ENCODE measurements around the gene EOMES. TPM values are rescaled to one million over a fixed set of nuclear protein-coding genes. Genes with fewer than 3 reads are reported as not detected.
"Not testable (repeated sequence)": the region's sequence is repeated elsewhere in the genome, so short reads cannot be mapped to it uniquely, and the experiment has no call there.

EOMES gene
- total RNA-seq: 0.11 TPM in 1 of 2 replicates, not detected in the other
- polyA plus RNA-seq: 0.34 TPM in 1 of 2 replicates, not detected in the other

GRCh38 chr3:27721717-27722564 is at the start of gene EOMES:
Gene EOMES (minus strand): TSS chr3:27722323. CDS start chr3:27722294, 29 bp downstream.
- TF ChIP-seq CTCF (IDR thresholded peaks at IDR 0.05; ENCODE audit: low read depth, low read length): peak; percentile 16
- DNase-seq (ENCODE audit: low read depth in 1 of 2, low spot score in 1 of 2): peak; percentile 43 to 60
- Histone ChIP-seq H3K27ac (no peak within 1 kb of the TSS), H3K36me3 (no peaks in the 10 kb centered on the region), H3K27me3 (peaks cover 100% of the 10 kb centered on the region), H3K4me1 (ENCODE audit: low read depth) (peaks cover 8% of the 10 kb centered on the region), H3K9me3 (ENCODE audit: low read depth) (no peaks in the 10 kb centered on the region), H3K4me3 (peak within 1 kb of the TSS; percentile 46)

- not testable (repeated sequence) for DNase-seq (ENCODE audit: low read depth in 1 of 2, low spot score in 1 of 2); H3K4me3 ChIP-seq; H3K4me1 ChIP-seq (ENCODE audit: low read depth); H3K9me3 ChIP-seq (ENCODE audit: low read depth); H3K27me3 ChIP-seq; H3K27ac ChIP-seq; H3K36me3 ChIP-seq
Measured at GRCh38 chr3:27770384-27770783, 48.3 kb upstream of the EOMES start.

GRCh38 chr3:27767000-27767399 is 44.9 kb upstream of the EOMES start:
- no peaks in the 10 kb centered on the region for H3K27me3 ChIP-seq

GRCh38 chr3:27758083-27758482 is 36.0 kb upstream of the EOMES start:
- Histone ChIP-seq H3K4me3 (no peak overlapping the region), H3K27me3 (no peaks in the 10 kb centered on the region), H3K4me1 (ENCODE audit: low read depth) (no peaks in the 10 kb centered on the region), H3K27ac (no peak overlapping the region), H3K36me3 (no peaks in the 10 kb centered on the region), H3K9me3 (ENCODE audit: low read depth) (no peaks in the 10 kb centered on the region)
- peak in 1 of 2 donors; percentile 76 for DNase-seq (ENCODE audit: low read depth in 1 of 2, low spot score in 1 of 2)
- TF ChIP-seq CTCF (IDR thresholded peaks at IDR 0.05; ENCODE audit: low read depth, low read length): no peak

More at GRCh38 chr3:27767000-27767399, 44.9 kb upstream of the EOMES start:
- H3K4me1 ChIP-seq (ENCODE audit: low read depth): no peaks in the 10 kb centered on the region
- H3K27ac ChIP-seq: no peak overlapping the region
- H3K36me3 ChIP-seq: no peaks in the 10 kb centered on the region
- no peak for TF ChIP-seq CTCF (IDR thresholded peaks at IDR 0.05; ENCODE audit: low read depth, low read length)
- no peak overlapping the region for H3K4me3 ChIP-seq
- H3K9me3 ChIP-seq (ENCODE audit: low read depth): no peaks in the 10 kb centered on the region
- DNase-seq (ENCODE audit: low read depth in 1 of 2, low spot score in 1 of 2): no peak

- DNase-seq (ENCODE audit: low read depth in 1 of 2, low spot score in 1 of 2): no peak
- no peaks in the 10 kb centered on the region for H3K9me3 ChIP-seq (ENCODE audit: low read depth)
- no peak for TF ChIP-seq CTCF (IDR thresholded peaks at IDR 0.05; ENCODE audit: low read depth, low read length)
Measured at GRCh38 chr3:27756877-27757276, 34.8 kb upstream of the EOMES start.

GRCh38 chr3:27752926-27753325 is 30.8 kb upstream of the EOMES start:
- no peak for TF ChIP-seq CTCF (IDR thresholded peaks at IDR 0.05; ENCODE audit: low read depth, low read length)

More at GRCh38 chr3:27756877-27757276, 34.8 kb upstream of the EOMES start:
- Histone ChIP-seq H3K4me1 (ENCODE audit: low read depth) (no peaks in the 10 kb centered on the region), H3K4me3 (no peak overlapping the region), H3K27me3 (no peaks in the 10 kb centered on the region), H3K27ac (no peak overlapping the region), H3K36me3 (no peaks in the 10 kb centered on the region)

More at GRCh38 chr3:27752926-27753325, 30.8 kb upstream of the EOMES start:
- H3K36me3 ChIP-seq: no peaks in the 10 kb centered on the region
- no peaks in the 10 kb centered on the region for H3K4me1 ChIP-seq (ENCODE audit: low read depth)
- H3K27ac ChIP-seq: no peak overlapping the region
- H3K9me3 ChIP-seq (ENCODE audit: low read depth): no peaks in the 10 kb centered on the region
- no peak for DNase-seq (ENCODE audit: low read depth in 1 of 2, low spot score in 1 of 2)
- H3K27me3 ChIP-seq: no peaks in the 10 kb centered on the region
- no peak overlapping the region for H3K4me3 ChIP-seq
